Measurements from ENCODE around the gene C9orf50.

Gene C9orf50

GRCh38 chr9:129582855-129583254, 38.0 kb downstream of the C9orf50 start:
- no peak overlapping the region for H3K4me2 ChIP-seq (ENCODE audit: low read length)
- H3K27ac ChIP-seq, result no peak overlapping the region
- H3K79me2 ChIP-seq, result no peaks in the 10 kb centered on the region
- H2AFZ ChIP-seq, result no peak overlapping the region
- H3K9me3 ChIP-seq (ENCODE audit: control insufficient read depth, low read length), result no peaks in the 10 kb centered on the region
- no peak overlapping the region for H3K4me3 ChIP-seq (ENCODE audit: low read depth, low read length)
- H3K9ac ChIP-seq, result no peak overlapping the region
- TF ChIP-seq CTCF (IDR thresholded peaks at IDR 0.05), result no peak
- no peaks in the 10 kb centered on the region for H3K36me3 ChIP-seq (ENCODE audit: control insufficient read depth, insufficient read depth, low read length)
- H3K27me3 ChIP-seq (ENCODE audit: control insufficient read depth, insufficient read depth, low read length), result no peaks in the 10 kb centered on the region
- H3K4me1 ChIP-seq, result no peaks in the 10 kb centered on the region

GRCh38 chr9:129581505-129582189, 39.3 kb downstream of the C9orf50 start:
- Histone ChIP-seq H3K4me2 (ENCODE audit: low read length) (no peak overlapping the region), H2AFZ (no peak overlapping the region), H3K9me3 (ENCODE audit: control insufficient read depth, low read length) (no peaks in the 10 kb centered on the region), H3K27ac (no peak overlapping the region), H3K27me3 (ENCODE audit: control insufficient read depth, insufficient read depth, low read length) (no peaks in the 10 kb centered on the region), H3K79me2 (no peaks in the 10 kb centered on the region), H3K4me1 (no peaks in the 10 kb centered on the region), H3K36me3 (ENCODE audit: control insufficient read depth, insufficient read depth, low read length) (no peaks in the 10 kb centered on the region), H3K4me3 (ENCODE audit: low read depth, low read length) (no peak overlapping the region), H3K9ac (no peak overlapping the region)
- no peak for TF ChIP-seq CTCF (IDR thresholded peaks at IDR 0.05)

- Histone ChIP-seq H2AFZ (no peak overlapping the region), H3K36me3 (ENCODE audit: control insufficient read depth, insufficient read depth, low read length) (no peaks in the 10 kb centered on the region), H3K4me1 (no peaks in the 10 kb centered on the region), H3K79me2 (no peaks in the 10 kb centered on the region), H3K4me3 (ENCODE audit: low read depth, low read length) (no peak overlapping the region), H3K4me2 (ENCODE audit: low read length) (no peak overlapping the region), H3K9ac (no peak overlapping the region), H3K27me3 (ENCODE audit: control insufficient read depth, insufficient read depth, low read length) (no peaks in the 10 kb centered on the region), H3K9me3 (ENCODE audit: control insufficient read depth, low read length) (no peaks in the 10 kb centered on the region), H3K27ac (no peak overlapping the region)
- no peak for TF ChIP-seq CTCF (IDR thresholded peaks at IDR 0.05)
These were observed 40.5 kb downstream of the C9orf50 start for GRCh38 chr9:129580211-129580915.

- TF ChIP-seq CTCF (IDR thresholded peaks at IDR 0.05), result no peak
- H3K79me2 ChIP-seq, result no peaks in the 10 kb centered on the region
- no peaks in the 10 kb centered on the region for H3K36me3 ChIP-seq (ENCODE audit: control insufficient read depth, insufficient read depth, low read length)
These were observed 41.6 kb downstream of the C9orf50 start for GRCh38 chr9:129579294-129579693.

More at GRCh38 chr9:129579294-129579693, 41.6 kb downstream of the C9orf50 start:
- no peaks in the 10 kb centered on the region for H3K27me3 ChIP-seq (ENCODE audit: control insufficient read depth, insufficient read depth, low read length)
- H2AFZ ChIP-seq, result no peak overlapping the region
- no peak overlapping the region for H3K4me3 ChIP-seq (ENCODE audit: low read depth, low read length)
- H3K27ac ChIP-seq, result no peak overlapping the region
- no peak overlapping the region for H3K4me2 ChIP-seq (ENCODE audit: low read length)
- H3K4me1 ChIP-seq, result no peaks in the 10 kb centered on the region
- no peak overlapping the region for H3K9ac ChIP-seq
- H3K9me3 ChIP-seq (ENCODE audit: control insufficient read depth, low read length), result no peaks in the 10 kb centered on the region

Data from parathyroid adenoma (tissue), 2 donors.